Prostate gland (tissue), 2 donors: ENCODE data around the gene LRIG2.

Experiments
- POLR2AphosphoS5 ChIP-seq: sonication (generic); formaldehyde crosslinking; IDR thresholded peaks from one replicate; pipeline ENCODE4 v1.6.1; 2017; ENCODE audit warnings: antibody characterized with exemption
- TF ChIP-seq, protein P1 (sequence below), 4 experiments: fragments of 200-600 bp in 2 of 4; fragments of 450-650 bp in 2 of 4; sonication (generic) in 2 of 4; IDR thresholded peaks; 1 replicate in 3 of 4; 2 replicates in 1 of 4; pipeline ENCODE4 v1.5.1; 2016 to 2019; ENCODE audit warnings: antibody characterized with exemption in 4 of 4, mild to moderate bottlenecking in 2 of 4, moderate library complexity in 2 of 4

DNA sequence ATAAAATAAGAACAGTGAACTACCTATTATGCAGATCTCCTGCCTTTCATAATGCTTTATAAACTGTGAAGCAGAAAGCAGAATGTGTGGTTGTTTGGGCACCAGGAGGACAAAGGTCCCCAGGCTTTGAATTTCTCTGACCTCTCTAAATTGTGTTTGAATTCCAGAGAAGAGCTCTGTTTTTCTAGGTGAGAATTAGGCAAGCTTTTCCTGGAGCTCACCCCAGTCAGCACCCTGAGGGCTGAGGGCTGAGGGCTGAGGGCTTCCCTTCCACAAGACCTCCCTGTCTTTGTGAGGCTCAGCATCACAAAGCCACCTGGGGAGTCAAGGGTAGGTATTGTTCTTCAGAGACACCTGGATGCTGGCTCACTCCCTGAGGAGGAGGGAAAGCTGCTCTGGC, 45.5 kb upstream of the LRIG2 start:
- no peak for TF ChIP-seq POLR2AphosphoS5
- TF ChIP-seq, protein P1, sequence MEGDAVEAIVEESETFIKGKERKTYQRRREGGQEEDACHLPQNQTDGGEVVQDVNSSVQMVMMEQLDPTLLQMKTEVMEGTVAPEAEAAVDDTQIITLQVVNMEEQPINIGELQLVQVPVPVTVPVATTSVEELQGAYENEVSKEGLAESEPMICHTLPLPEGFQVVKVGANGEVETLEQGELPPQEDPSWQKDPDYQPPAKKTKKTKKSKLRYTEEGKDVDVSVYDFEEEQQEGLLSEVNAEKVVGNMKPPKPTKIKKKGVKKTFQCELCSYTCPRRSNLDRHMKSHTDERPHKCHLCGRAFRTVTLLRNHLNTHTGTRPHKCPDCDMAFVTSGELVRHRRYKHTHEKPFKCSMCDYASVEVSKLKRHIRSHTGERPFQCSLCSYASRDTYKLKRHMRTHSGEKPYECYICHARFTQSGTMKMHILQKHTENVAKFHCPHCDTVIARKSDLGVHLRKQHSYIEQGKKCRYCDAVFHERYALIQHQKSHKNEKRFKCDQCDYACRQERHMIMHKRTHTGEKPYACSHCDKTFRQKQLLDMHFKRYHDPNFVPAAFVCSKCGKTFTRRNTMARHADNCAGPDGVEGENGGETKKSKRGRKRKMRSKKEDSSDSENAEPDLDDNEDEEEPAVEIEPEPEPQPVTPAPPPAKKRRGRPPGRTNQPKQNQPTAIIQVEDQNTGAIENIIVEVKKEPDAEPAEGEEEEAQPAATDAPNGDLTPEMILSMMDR (IDR thresholded peaks at IDR 0.05) = no peak
